Caki2 (cell line): ENCODE measurements around the gene RFC2. TPM values are rescaled to one million over a fixed set of nuclear protein-coding genes. Genes with fewer than 3 reads are reported as not detected.
"Not testable (repeated sequence)": the region's sequence is repeated elsewhere in the genome, so short reads cannot be mapped to it uniquely, and the experiment has no call there.

ENCODE experiments used
- DNase-seq: peaks from one replicate; pipeline ENCODE4 v3.0.0-alpha.2; 2015; ENCODE audit warnings: low read depth
- in situ Hi-C: cut with HindIII; loops from 2 replicates; pipeline ENCODE4 v1.10.0; 2016; ENCODE audit warnings: low sequenced_read_pairs, low pct_unique_long_range_greater_than_20kb, mixed read lengths
- total RNA-seq: library from RNA; depleted of rRNA; stranded (reverse); fragments of >200 nt; shearing (Covaris generic); gene quantifications from 2 replicates; pipeline ENCODE4 v1.2.3, GENCODE V29; 2014; ENCODE audit warnings: low replicate concordance

Gene RFC2
- total RNA-seq, 1 experiment from 2014 or later = 50.5 TPM

DNA sequence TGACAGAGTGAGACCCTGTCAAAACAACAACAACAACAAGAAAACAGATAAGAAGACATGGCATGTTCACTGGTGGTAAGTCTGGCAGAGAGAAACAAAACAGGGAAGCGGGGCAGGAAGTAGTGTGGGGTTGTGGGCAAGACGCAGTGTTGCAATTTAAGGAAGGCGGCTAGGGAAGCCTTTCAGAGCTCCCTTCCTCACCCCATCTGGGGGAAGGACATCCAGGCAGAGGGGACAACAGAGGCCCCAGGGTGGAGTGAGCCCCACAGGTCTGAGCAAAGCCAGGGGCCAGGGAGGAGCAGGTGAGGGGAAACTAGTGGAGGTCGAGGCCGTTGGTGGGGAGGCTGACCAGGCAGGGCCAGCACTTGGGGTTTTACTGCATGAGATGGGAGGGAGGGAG lies 27.6 kb downstream of the RFC2 start:
- in situ Hi-C loops = no loop called here
- DNase-seq = no peak

DNA sequence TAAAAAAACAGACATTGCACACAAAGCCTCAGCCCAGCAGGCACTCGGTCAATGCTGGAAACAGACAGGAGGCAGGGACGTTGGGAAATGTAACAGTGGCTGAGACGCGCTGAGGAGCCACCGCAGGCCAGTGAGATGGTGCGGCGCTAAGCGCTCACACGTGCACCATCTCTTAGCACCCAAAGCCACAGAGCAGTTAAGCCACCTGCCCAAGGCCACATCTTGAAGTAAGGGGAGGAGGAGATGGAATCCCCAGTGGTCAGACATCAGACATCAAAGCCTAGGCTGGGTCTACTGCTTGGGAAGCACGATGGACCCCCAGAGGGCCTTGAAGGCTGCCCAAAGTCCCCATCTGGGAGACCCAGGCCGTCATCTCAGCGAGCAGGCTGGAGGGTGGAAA lies 28.8 kb downstream of the RFC2 start:
- in situ Hi-C loops = no loop called here
- DNase-seq = no peak

DNA sequence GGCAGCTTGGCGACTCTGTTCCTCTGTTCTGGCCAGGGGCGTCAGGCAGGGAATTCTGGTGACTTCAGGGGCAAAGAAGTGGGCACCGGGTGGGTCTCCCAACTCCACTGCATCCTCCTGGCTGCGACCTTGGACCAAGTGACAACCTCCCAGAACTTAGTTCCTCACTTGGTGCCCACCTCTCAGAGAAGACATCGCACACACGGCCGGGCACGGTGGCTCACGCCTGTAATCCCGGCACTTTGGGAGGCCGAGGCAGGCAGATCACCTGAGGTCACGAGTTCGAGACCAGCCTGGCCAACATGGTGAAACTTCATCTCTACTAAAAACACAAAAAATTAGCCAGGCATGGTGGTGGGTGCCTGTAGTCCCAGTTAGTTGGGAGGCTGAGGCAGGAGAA lies 29.3 kb downstream of the RFC2 start:
- in situ Hi-C loops = not testable (repeated sequence)

DNA sequence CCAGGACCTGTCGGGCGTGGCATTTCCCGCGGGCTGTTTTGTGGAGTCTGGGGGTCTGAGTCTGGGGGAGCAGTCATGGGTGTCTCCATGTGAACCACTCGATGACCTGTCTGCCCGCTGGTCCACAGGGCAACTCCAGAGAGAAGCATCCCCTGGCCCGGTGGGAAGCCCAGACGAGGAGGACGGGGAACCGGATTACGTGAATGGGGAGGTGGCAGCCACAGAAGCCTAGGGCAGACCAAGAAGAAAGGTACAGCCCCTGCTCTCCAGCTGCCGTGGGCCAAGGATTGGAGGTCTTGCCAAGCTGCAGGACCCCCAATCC lies 29.7 kb downstream of the RFC2 start:
- in situ Hi-C loops = no loop called here
- DNase-seq = no peak

More for the DNA sequence above, 29.3 kb downstream of the RFC2 start:
- not testable (repeated sequence) for DNase-seq

DNA sequence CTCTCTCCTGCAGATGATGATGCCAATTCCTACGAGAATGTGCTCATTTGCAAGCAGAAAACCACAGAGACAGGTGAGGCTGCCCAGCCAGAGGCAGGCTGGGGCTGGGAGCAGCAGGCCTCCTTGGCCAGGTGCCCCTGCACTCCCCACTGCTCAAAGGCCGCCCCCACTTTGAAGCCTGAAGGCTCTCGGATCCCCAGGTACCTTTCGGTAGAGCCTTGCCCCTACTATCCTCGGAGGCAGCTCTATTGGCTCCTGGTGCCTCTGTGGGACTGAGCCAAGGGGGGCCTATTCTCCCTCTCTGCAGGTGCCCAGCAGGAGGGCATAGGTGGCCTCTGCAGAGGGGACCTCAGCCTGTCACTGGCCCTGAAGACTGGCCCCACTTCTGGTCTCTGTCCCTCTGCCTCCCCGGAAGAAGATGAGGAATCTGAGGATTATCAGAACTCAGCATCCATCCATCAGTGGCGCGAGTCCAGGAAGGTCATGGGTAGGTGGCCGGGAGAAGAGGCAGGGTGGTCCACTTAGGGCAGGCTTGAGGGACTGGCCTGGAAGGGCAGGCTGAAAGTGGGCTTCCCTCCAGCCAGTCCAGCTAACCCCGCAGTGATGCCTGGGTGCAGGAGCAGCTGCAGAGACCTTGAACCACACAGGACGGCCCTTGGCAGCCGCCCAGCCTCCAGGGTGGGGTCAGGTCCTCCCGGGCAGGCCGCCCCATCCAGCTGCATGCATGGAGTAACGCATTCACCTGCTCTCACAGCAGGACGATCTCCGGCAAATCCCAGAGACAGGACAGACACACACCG lies 30.3 kb downstream of the RFC2 start:
- DNase-seq = no peak
- in situ Hi-C loops = no loop called here

DNA sequence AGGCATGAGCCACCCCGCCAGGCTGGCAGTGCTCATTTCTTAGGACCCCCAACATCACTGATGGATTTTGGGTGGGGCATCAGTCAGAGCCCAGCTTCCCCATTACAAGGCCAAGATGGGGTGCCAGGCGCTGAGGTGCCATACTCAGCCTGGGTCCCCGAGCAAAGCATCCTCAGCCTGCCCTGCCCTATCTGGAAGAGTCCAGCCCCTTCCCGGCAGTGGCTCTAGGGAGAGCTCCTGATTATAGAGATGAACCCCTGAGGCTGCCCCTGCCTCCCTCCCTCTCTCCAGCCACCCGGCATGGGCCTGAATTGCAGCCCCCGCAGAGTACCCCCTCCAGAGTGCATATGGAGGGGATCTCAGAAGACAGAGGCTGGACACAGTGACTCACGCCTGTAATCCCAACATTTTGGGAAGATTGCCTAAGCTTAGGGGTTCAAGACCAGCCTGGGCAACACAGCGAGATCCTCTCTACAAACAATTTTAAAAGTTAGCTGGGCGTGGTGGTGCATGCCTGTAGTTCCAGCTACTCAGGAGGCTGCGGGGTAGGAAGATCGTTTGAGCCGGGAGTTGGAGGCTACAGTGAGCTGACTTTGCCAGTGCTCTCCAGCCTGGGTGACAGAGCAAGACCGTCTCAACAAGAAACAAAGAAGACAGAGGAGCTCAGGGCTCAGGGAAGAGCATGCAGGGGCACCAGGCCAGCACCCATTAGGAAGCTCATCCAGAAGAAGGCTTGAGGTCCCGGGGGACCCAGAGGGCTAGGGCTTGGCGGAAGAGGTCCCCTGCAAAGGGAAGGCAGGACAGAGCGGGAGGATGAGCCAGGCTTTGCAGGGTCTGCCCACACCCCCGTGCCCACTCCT lies 31.1 kb downstream of the RFC2 start:
- in situ Hi-C loops = no loop called here
- DNase-seq = no peak

DNA sequence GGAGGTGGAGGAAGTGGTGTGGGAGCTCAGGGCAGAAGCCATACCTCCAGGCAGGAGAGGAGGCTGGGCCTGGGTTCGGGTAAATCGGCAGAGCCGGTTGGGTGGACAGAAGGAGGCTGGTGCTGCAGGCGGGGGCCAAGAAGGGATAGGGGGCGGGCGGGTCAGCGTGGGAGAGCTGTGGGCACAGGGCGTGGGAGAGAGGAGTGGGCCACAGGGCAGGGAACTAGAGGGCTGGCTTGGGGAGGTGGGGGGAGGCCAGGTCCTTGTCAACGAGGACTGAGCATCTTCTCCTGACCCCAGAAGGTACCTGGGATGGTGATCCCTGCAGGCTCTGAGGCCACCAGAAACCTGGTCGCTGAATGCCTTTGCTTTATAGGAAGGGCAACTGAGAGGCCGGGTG lies 32.5 kb downstream of the RFC2 start:
- in situ Hi-C loops = no loop called here
- no peak for DNase-seq

DNA sequence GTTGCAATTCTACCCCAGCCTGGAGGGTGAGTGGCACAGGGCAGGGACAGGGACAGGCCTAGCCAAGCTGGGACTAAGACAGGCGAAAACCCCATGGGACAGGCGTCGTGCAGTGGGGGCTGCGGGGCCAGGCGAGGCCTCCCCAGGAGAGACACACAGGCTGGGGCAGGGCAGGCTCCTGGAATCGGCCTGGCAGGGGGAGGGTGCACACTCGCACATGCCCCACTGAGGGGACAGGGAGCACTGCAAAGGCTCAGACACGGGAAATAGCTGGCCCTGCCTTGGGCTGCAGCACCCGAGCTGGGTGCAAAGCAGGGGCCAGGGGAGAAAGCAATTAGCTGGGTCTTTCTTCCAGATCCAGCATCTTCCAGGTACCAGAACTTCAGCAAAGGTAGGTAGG lies 34.0 kb downstream of the RFC2 start:
- no peak for DNase-seq
- in situ Hi-C loops = no loop called here

DNA sequence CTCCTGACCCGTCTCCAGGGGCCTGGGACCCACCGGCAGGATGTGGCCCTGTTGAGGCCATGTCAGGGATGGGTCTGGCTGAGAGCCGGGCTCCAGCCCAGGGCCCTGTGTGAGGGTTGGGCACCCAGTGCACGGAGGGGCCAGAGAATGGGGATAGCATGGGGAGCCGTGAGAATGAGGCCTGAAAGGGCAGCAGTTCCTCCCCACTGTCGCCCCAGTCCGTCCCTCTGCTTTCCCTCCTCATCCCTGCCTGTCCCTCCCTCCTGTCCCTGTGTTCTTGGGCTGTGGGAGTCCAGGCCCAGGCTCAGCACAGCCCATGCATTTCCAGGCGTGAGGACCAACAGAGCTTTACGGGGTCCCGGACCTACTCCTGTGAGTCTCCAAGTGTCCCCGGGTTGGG lies 34.8 kb downstream of the RFC2 start:
- in situ Hi-C loops = no loop called here
- no peak for DNase-seq

DNA sequence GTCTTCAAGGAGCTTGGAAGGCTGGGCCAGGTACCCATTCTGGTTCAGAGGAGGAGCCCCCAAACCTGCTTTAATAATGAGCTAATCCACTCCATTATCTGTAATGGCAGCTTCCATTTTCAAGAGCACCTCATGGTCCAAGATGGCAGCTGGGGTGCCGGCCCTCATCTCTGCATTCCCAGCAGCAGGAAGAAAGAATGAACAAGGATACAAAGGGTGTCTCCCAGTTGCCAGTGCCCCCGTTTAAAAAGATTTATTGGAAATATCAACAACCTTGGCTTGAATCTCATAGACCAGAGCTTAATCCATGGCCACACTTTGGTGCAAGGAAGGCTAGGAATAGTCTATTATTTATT lies 35.9 kb downstream of the RFC2 start:
- in situ Hi-C loops = no loop called here
- DNase-seq = no peak

DNA sequence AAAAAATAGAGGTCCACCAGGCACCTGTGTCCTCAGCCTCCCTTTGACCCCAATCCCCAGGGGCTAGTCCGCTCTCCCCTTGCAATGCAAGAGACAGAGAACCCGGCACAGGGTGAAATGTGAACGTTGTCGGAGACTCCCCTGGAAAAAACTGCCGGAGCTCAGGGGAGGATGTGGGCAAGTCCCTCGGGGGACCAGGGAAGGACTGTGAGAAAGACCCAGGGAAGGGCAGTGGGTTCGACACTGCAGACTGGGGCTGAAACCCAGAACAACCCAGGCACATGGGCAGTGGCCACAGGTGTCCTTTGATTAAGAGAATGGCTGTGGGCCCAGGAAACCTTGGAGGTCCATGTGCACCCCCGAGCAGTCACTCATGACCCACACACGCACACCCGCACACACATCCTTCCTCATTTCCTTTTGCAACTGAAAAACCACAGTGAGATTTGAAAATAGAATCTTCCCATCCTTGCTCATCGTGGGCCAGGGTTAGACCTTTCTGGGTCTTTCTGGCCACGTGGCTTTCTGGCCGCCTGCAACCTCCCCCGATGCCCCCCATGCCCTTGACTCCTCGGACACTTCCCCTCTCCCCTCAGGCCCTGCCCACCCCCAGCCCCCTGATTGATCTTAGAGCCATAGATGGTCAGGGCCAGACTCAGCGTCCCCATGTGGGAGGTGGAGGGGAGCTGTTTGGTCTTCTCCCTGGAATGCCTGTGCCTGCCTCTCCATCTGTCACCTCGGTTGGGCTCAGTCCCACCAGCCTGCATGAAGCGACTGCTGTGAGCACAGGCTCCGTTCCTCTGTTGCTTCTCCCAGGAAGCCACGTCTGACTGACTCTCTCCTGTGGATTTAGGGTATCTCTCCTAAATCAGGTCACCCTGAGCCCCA lies 36.5 kb downstream of the RFC2 start:
- DNase-seq = no peak
- in situ Hi-C loops = no loop called here

DNA sequence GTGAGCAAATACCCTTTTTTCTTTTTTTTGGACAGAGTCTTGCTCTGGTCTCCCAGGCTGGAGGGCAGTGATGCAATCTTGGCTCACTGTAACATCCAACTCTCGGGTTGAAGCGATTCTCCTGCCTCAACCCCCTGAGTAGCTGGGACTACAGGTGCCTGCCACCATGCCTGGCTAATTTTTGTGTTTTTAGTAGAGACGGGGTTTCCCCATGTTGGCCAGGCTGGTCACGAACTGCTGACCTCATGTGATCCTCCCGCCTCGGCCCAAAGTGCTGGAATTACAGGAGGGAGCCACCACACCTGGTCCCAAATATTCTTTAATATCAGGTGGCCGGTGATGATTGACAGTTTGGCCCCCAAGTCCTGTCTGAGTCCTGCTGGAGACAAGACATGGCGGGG lies 37.8 kb downstream of the RFC2 start:
- in situ Hi-C loops = no loop called here
- no peak for DNase-seq

DNA sequence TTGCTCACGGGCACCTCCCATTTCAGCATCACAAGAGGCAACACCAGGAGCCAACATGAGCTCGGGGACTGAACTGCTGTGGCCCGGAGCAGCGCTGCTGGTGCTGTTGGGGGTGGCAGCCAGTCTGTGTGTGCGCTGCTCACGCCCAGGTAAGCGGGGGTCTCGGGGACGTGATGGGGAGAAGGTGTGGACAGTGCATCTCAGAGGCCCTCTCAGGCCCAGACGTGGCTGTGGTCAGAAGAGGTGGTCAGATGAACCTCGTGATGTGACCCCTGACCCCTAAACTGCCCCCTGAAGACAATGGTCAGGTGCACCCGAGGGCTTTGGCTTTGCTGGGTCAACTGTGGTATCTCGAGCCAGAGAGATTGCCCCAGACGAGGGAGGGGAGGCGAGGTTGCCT lies 38.3 kb downstream of the RFC2 start:
- in situ Hi-C loops = no loop called here
- no peak for DNase-seq

DNA sequence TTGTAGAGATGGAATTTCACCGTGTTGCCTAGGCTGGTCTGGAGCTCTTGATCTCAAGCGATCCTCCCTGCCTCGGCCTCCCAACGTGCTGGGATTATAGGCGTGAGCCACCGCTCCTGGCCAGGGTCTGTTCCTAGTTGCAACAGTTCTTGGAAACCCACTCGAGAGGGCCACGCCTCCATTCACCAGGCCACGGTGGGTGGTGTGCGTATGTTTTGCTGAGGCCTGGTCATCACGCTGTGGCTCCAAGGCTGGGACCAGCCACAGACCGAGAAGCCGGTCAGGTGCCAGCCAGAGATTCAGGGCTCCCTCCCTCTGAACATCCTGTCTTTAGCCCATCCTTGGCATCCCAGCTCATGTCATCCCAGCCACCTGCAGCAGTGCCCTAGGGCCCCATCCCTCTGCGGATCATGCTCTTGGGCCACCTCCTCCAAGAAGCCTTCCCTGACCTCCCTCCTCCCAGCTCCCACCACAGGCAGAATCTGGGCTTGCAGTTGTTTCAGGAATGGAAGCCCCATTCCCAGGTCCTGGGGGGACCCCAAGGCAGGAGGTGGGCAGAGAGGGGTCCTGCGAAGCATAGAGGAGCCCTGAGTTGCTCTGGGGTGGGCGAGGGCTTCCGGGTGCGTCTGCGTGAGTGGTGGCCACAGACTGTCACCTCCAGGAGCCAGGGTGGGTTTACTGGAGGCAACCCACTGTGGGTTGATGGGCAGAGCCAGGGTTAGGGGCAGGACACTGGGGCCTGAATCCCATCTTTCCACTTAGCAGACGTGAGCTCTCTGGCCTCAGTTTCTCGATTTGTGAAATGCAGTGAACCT lies 39.2 kb downstream of the RFC2 start:
- in situ Hi-C loops = no loop called here
- no peak for DNase-seq

DNA sequence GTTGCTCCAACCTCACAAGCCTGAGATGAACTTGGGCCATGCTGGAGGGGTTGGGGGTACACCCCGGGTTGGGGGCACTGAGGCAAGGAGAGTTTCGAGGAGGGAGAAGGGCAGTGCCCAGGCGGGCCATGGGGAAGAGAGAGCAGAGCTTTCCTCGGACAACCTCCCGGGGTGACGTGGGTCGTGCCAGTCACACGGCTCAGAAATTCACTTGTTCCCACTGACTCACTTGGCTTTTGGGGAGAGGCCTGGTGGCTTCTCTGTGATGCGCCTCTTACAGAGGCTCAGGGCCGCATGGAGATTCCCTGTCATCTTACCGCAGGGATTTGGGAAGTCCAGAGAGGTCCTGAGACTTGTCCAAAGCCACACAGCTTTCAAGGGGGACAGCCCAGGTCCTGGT lies 41.5 kb downstream of the RFC2 start:
- no peak for DNase-seq
- in situ Hi-C loops = no loop called here

DNA sequence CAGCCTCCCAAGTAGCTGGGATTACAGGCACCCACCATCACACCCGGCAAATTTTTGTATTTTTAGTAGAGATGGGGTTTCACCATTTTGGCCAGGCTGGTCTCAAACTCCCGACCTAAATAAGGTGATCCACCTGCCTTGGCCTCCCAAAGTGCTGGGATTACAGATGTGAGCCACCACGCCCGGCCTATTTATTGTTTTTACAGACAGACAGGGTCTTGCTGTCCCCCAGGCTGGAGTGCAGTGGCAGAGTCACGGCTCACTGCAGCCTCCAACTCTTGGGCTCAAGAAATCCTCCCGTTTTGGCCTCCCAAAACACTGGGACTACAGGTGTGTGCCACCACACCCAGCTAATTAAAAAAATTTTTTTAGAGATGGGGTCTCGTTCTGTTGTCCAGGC lies 46.0 kb downstream of the RFC2 start:
- in situ Hi-C loops, DNase-seq: not testable (repeated sequence)

DNA sequence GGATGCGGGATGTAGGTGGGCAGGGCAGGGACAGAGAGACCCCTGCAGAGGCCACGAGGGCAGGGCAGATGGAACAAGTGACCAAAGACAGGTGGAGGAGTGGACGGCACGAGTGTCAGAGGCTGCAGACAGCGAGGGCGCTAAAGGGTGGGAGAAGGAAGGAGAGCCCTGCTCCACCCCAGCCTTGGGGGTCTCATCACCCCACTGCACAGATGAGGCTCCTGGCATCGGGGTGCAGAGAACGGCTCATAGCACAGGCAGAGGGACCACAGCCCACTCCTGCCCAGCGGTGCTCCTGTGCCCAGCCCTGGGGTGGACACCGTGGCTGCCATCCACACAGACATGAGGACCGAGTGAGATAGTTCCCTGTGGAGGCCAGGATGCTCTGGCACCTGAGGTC lies 46.6 kb downstream of the RFC2 start:
- no peak for DNase-seq
- in situ Hi-C loops = no loop called here

DNA sequence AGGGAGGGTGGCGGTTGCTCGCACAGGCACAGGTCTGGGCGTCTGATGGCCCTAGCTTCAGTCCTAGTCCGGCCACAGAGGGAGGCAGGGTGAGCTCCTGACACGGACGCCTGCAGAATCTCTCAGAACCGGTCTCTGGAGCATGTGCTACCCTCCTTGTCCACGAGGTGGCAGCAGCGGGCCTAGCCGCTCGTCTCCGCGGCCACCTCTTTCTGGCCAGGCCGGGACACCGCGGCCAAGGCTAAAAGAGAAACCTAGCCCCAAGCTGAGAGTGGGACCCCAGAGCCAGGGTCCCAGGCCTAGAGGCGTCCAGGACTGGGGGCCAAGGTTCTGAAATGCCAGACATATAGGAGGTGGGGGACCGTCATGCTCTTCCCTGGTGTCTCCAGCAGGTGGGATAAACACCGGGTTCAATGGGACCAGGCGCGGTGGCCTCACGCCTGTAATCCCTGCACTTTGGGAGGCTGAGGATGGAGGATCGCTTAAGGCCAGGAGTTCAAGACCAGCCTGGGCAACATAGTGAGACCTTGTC lies 47.5 kb downstream of the RFC2 start:
- in situ Hi-C loops = no loop called here
- peak; percentile 65 for DNase-seq
